Panc1 (cell line): ENCODE data around the gene TANGO6.

ENCODE experiments used
- CTCF ChIP-seq: fragments of 450-650 bp; IDR thresholded peaks from 2 replicates; pipeline ENCODE4 v1.5.1; 2017; ENCODE audit warnings: mild to moderate bottlenecking
- POLR2AphosphoS5 ChIP-seq: IDR thresholded peaks from 2 replicates; pipeline ENCODE4 v1.6.1; 2012; ENCODE audit warnings: mild to moderate bottlenecking, low read depth, low read length, moderate library complexity
- REST ChIP-seq, 2 experiments: IDR thresholded peaks; 2 replicates each; pipeline ENCODE4 v1.6.1; 2011 to 2012; ENCODE audit warnings: low read depth in 2 of 2, control low read depth in 1 of 2, low read length in 1 of 2, mild to moderate bottlenecking in 1 of 2, moderate library complexity in 1 of 2; ENCODE audit not compliant: insufficient read depth in 1 of 2
- SIN3A ChIP-seq: IDR thresholded peaks from 2 replicates; pipeline ENCODE4 v1.6.1; 2012; ENCODE audit warnings: low read depth, mild to moderate bottlenecking, low read length, moderate library complexity, borderline replicate concordance; ENCODE audit not compliant: insufficient read depth
- TCF7L2 ChIP-seq: IDR thresholded peaks from 2 replicates; pipeline ENCODE4 v1.6.1; 2011; ENCODE audit warnings: mild to moderate bottlenecking, low read depth, low read length, inconsistent platforms

- TF ChIP-seq CTCF: peak; percentile 67
- no peak for TF ChIP-seq POLR2AphosphoS5
- TF ChIP-seq SIN3A: no peak
- TF ChIP-seq TCF7L2: no peak
- no peak for TF ChIP-seq REST (IDR thresholded peaks at IDR 0.05; ENCODE audit: insufficient read depth in 1 of 2, low read depth in 2 of 2, low read length in 1 of 2)
These were observed 280.6 kb downstream of the TANGO6 start for GRCh38 chr16:69123910-69124309.
